HPDE6-E6E7 (cell line): ENCODE results near the gene ASB5.
"Not testable (repeated sequence)": the region's sequence is repeated elsewhere in the genome, so short reads cannot be mapped to it uniquely, and the experiment has no call there.

Experiments used
- DNase-seq: peaks from one replicate; pipeline ENCODE4 v3.0.0; 2011; ENCODE audit warnings: missing footprints; ENCODE audit errors: extremely low spot score

ASB5 gene, protein sequence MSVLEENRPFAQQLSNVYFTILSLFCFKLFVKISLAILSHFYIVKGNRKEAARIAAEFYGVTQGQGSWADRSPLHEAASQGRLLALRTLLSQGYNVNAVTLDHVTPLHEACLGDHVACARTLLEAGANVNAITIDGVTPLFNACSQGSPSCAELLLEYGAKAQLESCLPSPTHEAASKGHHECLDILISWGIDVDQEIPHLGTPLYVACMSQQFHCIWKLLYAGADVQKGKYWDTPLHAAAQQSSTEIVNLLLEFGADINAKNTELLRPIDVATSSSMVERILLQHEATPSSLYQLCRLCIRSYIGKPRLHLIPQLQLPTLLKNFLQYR

GRCh38 chr4:176268963-176269362 is at the start of gene ASB5:
ASB5 (minus strand) TSS chr4:176269222; CDS start chr4:176269108, 114 bp downstream.
- DNase-seq = no peak

DNA sequence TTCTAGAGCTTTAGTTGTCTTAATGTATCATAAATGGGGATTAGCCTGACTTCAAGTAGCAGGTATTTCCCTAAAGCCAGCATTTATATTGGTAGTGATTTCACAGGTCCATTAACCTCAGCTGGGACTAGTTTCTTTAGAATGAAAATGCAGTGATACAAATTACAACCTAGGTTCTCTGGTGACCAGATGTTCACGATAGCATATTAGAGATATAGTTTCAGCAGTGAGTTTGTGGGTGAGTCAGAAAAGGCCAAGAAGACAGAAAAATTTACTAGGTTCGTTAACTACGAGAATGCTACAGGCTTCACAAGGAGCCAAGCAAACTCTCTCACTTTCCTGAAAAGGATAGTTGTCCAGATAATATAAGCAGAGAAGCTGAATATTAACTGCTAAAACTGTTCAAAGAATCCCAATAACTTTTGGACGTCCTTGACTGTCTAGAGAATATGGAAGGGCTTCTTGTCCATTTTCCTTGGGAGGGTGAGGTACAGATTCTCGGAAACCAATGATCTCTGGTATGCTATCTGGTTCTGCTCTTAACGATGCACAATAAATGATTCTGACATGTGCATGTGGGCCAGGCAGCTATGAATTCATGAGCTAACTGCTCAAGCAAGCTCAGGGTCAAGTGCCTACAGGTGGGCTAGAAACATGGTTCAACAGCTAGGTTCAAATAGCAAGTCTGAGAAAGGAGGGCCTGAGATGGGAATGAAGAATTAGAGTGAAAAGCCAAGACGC is 44.7 kb upstream of the ASB5 start:
- DNase-seq = no peak

- DNase-seq = no peak
Observed at GRCh38 chr4:176309772-176310171, 40.8 kb upstream of the ASB5 start.

GRCh38 chr4:176309046-176309445 is 40.0 kb upstream of the ASB5 start:
- DNase-seq = no peak

DNA sequence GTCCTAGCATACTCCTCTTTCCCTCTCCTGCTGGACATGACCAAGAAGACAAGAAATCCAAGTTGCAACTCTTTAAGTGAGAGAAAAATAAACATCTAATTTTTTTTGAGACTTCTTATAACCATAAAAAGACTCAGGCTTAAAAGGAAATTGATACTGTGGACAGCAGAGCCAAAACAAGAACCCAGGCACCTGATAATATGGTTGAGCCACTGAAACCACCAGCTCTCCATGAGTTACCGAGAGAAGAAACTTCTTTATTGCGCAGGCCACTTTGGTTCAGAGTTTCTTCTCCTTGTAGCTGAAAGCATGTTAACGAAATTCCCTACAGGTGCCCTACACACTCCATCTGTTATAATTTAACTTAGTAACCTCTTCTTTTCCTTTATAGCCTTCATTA is 39.4 kb upstream of the ASB5 start:
- no peak for DNase-seq

DNA sequence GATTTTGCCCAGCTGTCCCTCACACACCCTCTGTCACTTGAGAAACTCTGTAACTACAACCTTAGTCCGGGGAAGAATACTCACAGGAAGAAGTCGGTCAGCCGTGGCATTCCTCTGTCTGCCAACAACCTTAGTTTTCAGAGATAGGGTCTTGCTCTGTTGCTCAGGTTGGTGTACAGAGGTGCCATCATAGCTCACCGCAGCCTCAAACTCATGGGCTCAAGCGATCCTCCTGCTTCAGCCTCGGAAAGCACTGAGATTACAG is 38.6 kb upstream of the ASB5 start:
- DNase-seq = no peak

DNA sequence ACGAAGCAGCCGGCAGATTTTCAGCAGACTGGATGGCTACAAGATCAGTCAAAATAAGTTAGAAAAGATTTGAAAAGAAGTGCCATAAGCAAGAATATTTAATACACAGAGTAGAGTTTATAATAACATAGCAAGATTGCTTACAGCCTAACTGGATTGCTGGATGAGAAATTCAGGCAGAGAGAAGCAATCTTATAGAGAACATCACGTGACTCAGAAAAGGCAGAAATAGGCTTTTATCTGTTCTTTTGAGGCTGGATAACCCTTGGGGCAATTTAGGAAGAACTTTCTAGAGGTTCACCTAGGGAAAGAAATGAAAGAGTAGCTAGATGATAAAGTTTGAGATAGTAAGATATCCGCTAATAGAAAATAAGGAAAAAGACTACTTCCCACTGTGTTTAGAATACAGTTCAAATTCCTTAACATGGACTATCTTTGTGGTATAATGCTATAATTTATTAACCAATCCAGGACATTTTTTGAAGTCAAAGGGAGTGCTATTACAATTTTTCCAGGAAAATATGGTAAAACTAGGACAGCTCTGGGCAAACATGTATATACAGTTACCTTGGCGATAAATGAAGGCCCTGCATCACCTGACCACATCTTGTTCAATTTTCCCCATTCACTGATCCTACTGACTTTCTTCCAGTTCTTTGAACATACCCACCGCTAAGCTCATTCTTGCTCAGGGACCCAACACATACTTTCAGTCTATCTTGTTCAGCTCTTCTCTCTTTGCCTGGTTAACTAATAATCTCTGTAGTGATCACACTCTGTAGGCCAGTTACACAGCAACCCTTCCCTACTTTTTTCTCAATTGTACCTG is 38.0 kb upstream of the ASB5 start:
- DNase-seq = no peak

DNA sequence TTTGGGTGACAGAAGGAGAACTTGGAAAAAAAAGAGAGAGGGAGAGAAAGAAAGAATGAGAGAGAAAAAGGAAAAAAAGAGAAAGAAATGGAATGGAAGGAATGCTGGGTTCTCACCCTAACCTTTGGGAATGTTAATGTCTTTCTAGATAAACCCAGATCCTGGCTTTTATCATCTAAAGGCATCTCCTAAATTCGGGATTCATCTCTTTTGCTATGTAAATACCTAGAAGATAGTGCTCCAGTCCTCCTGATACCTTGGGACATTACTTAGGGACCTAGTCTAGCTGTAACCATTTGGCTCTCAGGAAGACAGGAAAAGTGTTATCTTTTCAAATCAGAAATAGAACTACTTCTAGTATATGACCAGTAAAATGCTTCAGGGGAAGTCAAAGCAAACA is 34.9 kb upstream of the ASB5 start:
- no peak for DNase-seq

DNA sequence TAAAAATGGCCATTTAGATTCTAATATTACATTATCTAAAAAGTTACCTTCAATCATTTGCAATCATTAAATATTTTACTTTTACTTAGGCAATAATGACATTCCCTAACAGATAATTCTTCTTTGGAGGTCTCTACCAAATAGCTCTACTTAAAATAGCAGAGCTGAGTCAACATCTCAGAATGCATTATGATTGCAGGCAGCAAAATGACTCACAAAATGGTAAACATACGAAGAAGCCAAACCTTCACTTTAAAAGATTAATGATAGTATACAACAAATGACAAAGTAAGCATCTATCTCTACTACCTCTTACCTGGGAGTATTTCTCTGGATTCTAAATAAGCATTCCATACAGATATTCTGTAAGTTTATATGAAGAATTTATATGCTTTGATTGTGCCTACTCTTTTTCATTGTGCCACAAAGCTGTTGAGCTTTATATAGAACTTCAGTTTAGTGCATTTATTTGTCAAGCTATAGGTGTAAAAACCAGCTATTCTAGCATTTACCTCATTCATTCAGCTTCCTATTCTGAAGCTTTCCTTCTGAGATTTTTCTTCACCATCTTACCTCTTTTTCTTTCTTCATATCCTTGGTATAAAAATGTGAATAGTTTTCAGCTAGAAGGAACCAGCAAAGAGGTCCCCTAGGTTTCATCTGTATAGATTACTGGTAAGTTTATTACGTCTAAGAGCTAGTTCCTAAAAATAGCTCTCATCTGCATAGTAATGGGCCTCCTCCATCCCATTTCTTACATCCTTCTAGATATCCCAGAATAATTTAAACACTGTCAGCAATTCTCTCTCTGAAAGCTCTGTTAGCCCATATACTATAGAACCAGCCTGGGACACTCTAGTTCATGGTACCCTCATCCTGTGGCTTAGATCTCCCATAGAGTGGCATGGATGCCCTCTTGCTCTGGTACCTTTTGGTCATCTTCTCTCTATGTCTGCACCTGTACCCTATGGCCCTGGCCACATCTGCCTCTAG is 33.6 kb upstream of the ASB5 start:
- DNase-seq = peak; percentile 54

GRCh38 chr4:176300565-176300964 is 31.5 kb upstream of the ASB5 start:
- no peak for DNase-seq

DNA sequence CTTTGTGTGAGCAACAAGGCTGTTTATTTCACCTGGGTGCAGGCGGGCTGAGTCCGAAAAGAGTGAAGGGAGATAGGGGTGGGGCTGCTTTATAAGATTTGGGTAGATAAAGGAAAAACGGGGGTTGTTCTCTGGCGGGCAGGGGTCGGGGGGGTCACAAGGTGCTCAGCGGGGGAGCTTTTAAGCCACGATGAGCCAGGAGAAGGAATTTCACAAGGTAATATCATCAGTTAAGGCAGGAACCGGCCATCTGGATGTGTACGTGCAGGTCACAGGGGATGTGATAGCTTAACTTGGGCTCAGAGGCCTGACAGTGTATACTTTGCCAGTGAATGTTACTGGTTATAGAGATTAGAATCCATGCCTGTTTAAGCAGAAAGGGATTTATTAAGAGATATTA is 31.0 kb upstream of the ASB5 start:
- no peak for DNase-seq

- no peak for DNase-seq
Observed at GRCh38 chr4:176298664-176299063, 29.6 kb upstream of the ASB5 start.

GRCh38 chr4:176295907-176296306 is 26.9 kb upstream of the ASB5 start:
- DNase-seq = not testable (repeated sequence)

DNA sequence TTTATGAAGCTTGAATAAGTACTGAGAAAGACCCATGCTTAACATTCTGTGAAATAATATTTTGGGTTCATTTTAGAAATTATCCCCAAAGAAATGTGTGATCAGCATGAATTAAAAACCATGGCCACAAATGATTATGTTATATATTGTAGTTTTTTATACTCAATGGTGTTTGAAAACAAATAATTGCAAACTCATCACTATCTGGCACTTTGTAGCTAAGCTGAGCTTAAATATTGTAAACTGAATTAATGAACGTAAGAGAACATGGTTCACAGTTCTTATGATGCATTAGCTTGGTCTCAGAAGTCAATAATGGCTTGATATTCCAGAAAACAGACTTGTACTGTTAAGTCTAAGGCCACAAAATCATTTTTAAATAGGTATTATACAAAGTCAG is 24.6 kb upstream of the ASB5 start:
- DNase-seq = no peak

- DNase-seq = no peak
Observed at GRCh38 chr4:176292920-176293319, 23.9 kb upstream of the ASB5 start.

- DNase-seq = no peak
Observed at GRCh38 chr4:176291748-176292147, 22.7 kb upstream of the ASB5 start.

- no peak for DNase-seq
Observed at GRCh38 chr4:176290520-176290919, 21.5 kb upstream of the ASB5 start.

- no peak for DNase-seq
Observed at GRCh38 chr4:176289561-176289960, 20.5 kb upstream of the ASB5 start.

DNA sequence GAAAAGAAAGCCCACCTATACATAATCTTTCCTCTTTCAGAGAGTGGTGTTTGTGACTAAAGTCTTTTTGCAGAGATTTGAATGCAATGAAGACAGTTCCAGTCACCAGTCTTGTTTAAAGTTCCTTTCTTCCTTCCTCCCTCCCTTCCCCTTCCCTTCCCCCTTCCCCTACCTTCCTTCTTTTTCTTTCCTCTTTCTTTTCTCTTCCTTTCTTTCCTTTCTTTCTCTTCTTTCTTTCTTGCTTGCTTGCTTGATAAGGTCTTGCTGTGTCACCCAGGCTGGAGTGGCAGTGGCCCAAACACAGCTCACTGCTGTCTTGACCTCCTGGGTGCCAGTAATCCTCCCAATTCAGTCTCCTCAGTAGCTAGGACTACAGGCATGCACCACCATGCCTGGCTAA is 19.0 kb upstream of the ASB5 start:
- DNase-seq = no peak

DNA sequence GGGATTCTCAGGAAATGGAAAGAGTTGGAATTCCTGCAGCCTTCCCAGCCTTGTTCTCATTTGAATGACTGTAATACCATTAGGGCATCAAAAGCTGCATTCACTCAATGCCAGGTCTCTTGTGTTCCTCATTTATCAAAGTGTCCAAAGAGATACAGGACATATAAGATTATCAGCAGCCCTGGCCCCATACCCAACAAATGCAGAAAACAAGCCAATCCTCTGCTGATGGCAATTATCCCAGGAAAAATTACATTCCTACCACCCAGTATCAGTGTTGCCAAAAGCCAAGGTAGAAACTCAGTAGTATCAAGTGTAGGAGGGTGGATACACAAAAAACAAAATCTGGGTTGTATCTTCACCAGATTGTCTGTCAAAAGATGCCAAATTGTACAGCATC is 18.5 kb upstream of the ASB5 start:
- no peak for DNase-seq

- no peak for DNase-seq
Observed at GRCh38 chr4:176286728-176287127, 17.7 kb upstream of the ASB5 start.

DNA sequence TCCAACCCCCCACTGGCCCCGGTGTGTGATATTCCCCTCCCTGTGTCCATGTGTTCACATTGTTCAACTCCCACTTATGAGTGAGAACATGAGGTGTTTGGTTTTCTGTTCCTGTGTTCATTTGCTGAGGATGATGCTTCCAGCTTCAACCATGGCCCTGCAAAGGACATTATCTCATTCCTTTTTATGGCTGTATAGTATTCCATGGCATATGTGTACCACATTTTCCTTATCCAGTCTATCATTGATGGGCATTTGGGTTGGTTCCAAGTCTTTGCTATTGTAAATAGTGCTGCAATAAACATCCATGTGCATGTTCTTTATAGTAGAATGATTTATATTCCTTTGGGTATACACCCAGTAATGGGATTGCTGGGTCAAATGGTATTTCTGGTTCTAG is 10.5 kb upstream of the ASB5 start:
- DNase-seq = not testable (repeated sequence)
